ENCODE data around the gene PLEKHA8.
"Not testable (repeated sequence)": the region's sequence is repeated elsewhere in the genome, so short reads cannot be mapped to it uniquely, and the experiment has no call there.

Gene PLEKHA8

DNA sequence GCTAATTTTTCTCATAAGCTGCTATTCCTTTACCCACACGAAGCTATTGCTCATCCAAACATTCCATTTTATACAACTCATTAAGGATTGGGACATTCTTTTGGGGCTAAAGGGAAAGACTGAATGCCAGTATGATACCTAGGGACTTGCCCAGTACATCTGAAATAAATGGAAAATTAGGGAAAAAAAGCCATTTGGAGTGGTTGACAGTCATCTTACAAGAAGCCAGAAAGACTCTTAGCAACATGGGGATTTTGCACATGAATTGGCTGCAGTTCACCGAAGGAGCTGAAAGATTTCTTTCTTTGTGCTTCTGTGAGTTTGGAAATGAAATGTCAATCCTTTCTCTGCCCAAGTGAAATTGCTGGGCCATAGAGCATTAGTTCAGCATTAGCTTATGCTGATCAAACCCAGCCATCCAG lies 63.3 kb downstream of the PLEKHA8 start:
- Histone ChIP-seq H3K4me1 (peaks cover 0 to 15% (median 0%) of the 10 kb centered on the region in 4 donors), H3K4me3 (no peak overlapping the region), H3K27ac (no peak overlapping the region), H3K27me3 (no peaks in the 10 kb centered on the region), H3K36me3 (no peaks in the 10 kb centered on the region), H3K9me3 (no peaks in the 10 kb centered on the region)
- TF ChIP-seq, protein P1, sequence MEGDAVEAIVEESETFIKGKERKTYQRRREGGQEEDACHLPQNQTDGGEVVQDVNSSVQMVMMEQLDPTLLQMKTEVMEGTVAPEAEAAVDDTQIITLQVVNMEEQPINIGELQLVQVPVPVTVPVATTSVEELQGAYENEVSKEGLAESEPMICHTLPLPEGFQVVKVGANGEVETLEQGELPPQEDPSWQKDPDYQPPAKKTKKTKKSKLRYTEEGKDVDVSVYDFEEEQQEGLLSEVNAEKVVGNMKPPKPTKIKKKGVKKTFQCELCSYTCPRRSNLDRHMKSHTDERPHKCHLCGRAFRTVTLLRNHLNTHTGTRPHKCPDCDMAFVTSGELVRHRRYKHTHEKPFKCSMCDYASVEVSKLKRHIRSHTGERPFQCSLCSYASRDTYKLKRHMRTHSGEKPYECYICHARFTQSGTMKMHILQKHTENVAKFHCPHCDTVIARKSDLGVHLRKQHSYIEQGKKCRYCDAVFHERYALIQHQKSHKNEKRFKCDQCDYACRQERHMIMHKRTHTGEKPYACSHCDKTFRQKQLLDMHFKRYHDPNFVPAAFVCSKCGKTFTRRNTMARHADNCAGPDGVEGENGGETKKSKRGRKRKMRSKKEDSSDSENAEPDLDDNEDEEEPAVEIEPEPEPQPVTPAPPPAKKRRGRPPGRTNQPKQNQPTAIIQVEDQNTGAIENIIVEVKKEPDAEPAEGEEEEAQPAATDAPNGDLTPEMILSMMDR (IDR thresholded peaks at IDR 0.05) = no peak
- no peak for DNase-seq
- intact Hi-C loops (cut with DNase I; ENCODE audit: low total_unique reads) = no loop called here

DNA sequence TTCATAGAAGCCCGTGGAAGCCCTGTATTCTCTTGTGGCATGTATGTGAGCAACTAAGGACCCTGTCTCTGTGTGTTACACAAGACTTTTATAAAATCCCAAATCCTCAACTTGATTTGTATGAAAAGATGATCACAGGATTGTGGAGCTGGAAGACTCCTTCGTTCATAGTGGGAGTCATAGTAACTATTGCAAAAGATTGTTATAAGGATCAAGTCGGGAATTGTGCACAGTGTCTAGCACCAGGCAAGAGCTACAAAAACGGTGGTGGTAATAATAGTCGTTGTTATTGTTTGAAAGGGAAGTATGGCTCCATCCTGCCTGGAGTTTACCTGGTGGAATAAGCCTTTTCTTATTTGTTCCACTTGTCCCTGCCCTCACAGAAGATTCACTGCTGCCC lies 63.8 kb downstream of the PLEKHA8 start:
- H3K4me3 ChIP-seq = no peak overlapping the region
- intact Hi-C loops (cut with DNase I; ENCODE audit: low total_unique reads) = no loop called here
- H3K27ac ChIP-seq = no peak overlapping the region
- TF ChIP-seq, protein P1 (IDR thresholded peaks at IDR 0.05) = no peak
- no peak for DNase-seq
- H3K9me3 ChIP-seq = no peaks in the 10 kb centered on the region
- no peaks in the 10 kb centered on the region for H3K27me3 ChIP-seq
- H3K4me1 ChIP-seq = peaks cover 0 to 15% (median 0%) of the 10 kb centered on the region in 4 donors
- H3K36me3 ChIP-seq = no peaks in the 10 kb centered on the region

DNA sequence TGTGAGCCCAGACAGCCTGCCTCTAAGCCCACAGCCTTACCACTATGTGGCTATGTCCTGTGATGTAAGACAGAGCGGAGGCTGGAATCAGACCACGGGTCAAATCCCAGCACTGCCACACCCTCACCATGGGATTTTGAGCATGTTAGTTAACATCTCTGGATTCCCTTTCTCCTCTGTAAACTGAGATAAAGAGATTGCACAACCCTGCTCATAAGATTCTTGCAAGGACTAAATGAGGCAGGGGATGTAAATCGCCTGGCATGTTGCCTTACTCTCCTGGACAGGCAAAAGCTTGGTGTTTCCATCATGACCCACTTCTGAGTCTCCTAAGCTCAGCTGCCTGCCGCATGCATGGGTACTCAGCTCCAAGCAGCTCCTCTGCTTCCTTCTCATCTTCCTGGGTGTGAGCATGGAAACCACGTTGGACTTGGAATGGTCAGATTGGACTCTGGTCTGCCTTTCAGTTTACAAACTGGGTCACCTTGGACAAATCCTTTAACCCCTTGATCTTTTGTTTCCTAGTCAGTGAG lies 65.3 kb downstream of the PLEKHA8 start:
- TF ChIP-seq, protein P1 (IDR thresholded peaks at IDR 0.05) = no peak
- Histone ChIP-seq H3K27ac (no peak overlapping the region), H3K36me3 (no peaks in the 10 kb centered on the region)

DNA sequence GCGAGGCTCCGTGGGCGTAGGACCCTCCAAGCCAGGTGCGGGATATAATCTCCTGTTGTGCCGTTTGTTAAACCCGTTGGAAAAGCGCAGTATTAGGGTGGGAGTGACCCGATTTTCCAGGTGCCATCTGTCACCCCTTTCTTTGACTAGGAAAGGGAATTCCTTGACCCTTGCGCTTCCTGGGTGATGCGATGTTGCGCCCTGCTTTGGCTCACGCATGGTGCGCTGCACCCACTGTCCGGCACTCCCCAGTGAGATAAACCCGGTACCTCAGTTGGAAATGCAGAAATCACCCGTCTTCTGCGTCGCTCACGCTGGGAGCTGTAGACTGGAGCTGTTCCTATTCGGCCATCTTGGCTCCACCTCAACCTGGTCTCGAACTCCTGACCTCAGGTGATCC lies 70.4 kb downstream of the PLEKHA8 start:
- H3K27me3 ChIP-seq; H3K4me3 ChIP-seq; H3K27ac ChIP-seq; H3K36me3 ChIP-seq; H3K9me3 ChIP-seq; H3K4me1 ChIP-seq; DNase-seq; intact Hi-C loops (cut with DNase I; ENCODE audit: low total_unique reads): not testable (repeated sequence)

More for the DNA sequence above, 65.3 kb downstream of the PLEKHA8 start:
- peak; percentile 69 to 79 for DNase-seq
- Histone ChIP-seq H3K9me3 (no peaks in the 10 kb centered on the region), H3K4me3 (no peak overlapping the region), H3K27me3 (no peaks in the 10 kb centered on the region), H3K4me1 (peaks cover 0 to 15% (median 0%) of the 10 kb centered on the region in 4 donors)
- intact Hi-C loops (cut with DNase I; ENCODE audit: low total_unique reads) = no loop called here

DNA sequence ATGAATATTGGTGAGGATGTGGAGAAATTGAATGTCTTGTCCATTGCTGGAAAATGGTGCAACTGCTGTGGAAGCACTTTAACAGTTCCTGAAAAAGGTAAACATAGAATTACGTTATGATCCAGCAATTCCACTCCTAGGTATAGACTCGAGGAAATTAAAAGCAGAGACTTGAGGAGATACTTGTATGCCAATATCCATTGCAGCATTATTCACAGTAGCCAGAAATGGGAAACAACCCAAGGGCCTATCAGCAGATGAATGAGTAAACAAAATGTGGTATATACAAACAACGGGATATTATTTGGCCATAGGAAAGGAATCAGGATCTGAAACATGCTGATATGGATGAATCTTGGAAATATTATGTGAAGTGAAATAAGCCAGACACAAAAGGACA lies 74.1 kb downstream of the PLEKHA8 start:
- H3K4me3 ChIP-seq = no peak overlapping the region
- no peaks in the 10 kb centered on the region for H3K9me3 ChIP-seq
- H3K27me3 ChIP-seq = no peaks in the 10 kb centered on the region
- no peaks in the 10 kb centered on the region for H3K36me3 ChIP-seq
- H3K4me1 ChIP-seq = no peaks in the 10 kb centered on the region
- TF ChIP-seq, protein P1 (IDR thresholded peaks at IDR 0.05) = no peak
- intact Hi-C loops (cut with DNase I; ENCODE audit: low total_unique reads) = no loop called here
- H3K27ac ChIP-seq = no peak overlapping the region
- DNase-seq = no peak

DNA sequence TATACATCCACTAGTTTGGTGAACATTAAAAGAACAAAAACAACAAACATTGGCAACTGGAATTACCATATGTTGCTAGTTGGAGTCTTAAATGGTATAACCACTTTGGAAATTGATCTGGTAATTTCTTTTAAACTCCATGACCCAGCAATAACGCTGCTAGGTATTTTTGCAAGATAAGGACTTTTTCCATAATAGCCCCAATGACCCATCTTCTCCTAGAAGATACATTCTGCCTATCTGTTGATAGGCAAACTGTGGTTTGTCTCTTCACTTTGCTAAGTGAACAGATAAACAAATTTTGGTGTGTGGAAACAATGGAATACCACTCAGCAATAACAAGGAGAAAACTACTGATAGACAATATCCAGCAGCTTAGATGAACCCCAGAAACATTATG lies 75.9 kb downstream of the PLEKHA8 start:
- H3K4me1 ChIP-seq = no peaks in the 10 kb centered on the region
- intact Hi-C loops (cut with DNase I; ENCODE audit: low total_unique reads) = no loop called here

More for the DNA sequence above, 75.9 kb downstream of the PLEKHA8 start:
- Histone ChIP-seq H3K4me3 (no peak overlapping the region), H3K9me3 (peaks cover 0 to 8% (median 0%) of the 10 kb centered on the region in 3 donors), H3K27ac (no peak overlapping the region), H3K27me3 (no peaks in the 10 kb centered on the region), H3K36me3 (no peaks in the 10 kb centered on the region)
- TF ChIP-seq, protein P1 (IDR thresholded peaks at IDR 0.05) = no peak
- DNase-seq = no peak
